Heart right ventricle (tissue), 16 donors: ENCODE measurements around the gene MIB2. TPM values are rescaled to one million over a fixed set of nuclear protein-coding genes. Genes with fewer than 3 reads are reported as not detected.
"Not testable (repeated sequence)": the region's sequence is repeated elsewhere in the genome, so short reads cannot be mapped to it uniquely, and the experiment has no call there.

Source experiments
- ATAC-seq, 8 donors: fragments of 200-7000 bp; cut with Tn5 transposase; one replicate each; pipeline ENCODE4 v1.9.1; 2020; ENCODE audit warnings: mild to moderate bottlenecking in 8 of 8, moderate library complexity in 8 of 8, moderate number of reproducible peaks in 1 of 8
- DNase-seq, 2 donors: peaks; one replicate each; pipeline ENCODE4 v3.0.0-alpha.2; 2020
- H3K27ac ChIP-seq, 10 donors: fragments of 200-600 bp; sonication (generic) in 2 of 10; one replicate each; pipeline versions ENCODE4 v1.5.0 to v1.8.0; 2020 to 2022; ENCODE audit warnings: mild to moderate bottlenecking in 3 of 10
- H3K27me3 ChIP-seq, 7 donors: fragments of 200-600 bp; one replicate each; pipeline ENCODE4 v1.8.0; 2021 to 2022; ENCODE audit warnings: mild to moderate bottlenecking in 2 of 7
- H3K36me3 ChIP-seq, 9 donors: fragments of 200-600 bp; sonication (generic) in 1 of 9; one replicate each; pipeline versions ENCODE4 v1.5.0 to v1.8.0; 2020 to 2022; ENCODE audit warnings: mild to moderate bottlenecking in 2 of 9
- H3K4me1 ChIP-seq, 9 donors: fragments of 200-600 bp; sonication (generic) in 1 of 9; one replicate each; pipeline versions ENCODE4 v1.5.0 to v1.8.0; 2020 to 2022; ENCODE audit warnings: mild to moderate bottlenecking in 4 of 9
- H3K4me3 ChIP-seq, 10 donors: fragments of 200-600 bp; sonication (generic) in 2 of 10; one replicate each; pipeline versions ENCODE4 v1.5.0 to v1.8.0; 2020 to 2022; ENCODE audit warnings: mild to moderate bottlenecking in 7 of 10, moderate library complexity in 2 of 10
- H3K9me3 ChIP-seq, 11 donors: fragments of 200-600 bp in 10 of 11; sonication (generic) in 2 of 11; one replicate each; pipeline versions ENCODE4 v1.5.0 to v1.8.0; 2013 to 2022; ENCODE audit warnings: mild to moderate bottlenecking in 2 of 11, control low read depth in 1 of 11, moderate library complexity in 1 of 11
- WGBS, 2 donors: extraction: QIAGEN DNeasy Blood & Tissue Kit; methylation state at CpG; one replicate each; pipeline ENCODE4 v1.1.7; 2013; ENCODE audit warnings: inconsistent platforms in 1 of 2; 5-methylcytosine and 5-hydroxymethylcytosine counted together
- intact Hi-C, 10 donors: fragments of 100-400 bp; cut with DNase I; formaldehyde crosslinking; loops; one replicate each; pipeline versions ENCODE4 v1.11.1 to v1.14.2; 2022
- polyA plus RNA-seq, 2 donors: library from polyadenylated mRNA; stranded (reverse); fragments of 200-250 nt; gene quantifications; one replicate each; pipeline ENCODE4 v1.2.3, GENCODE V29; 2013
- total RNA-seq, 10 donors: library from RNA; stranded (reverse); fragmentation: NEBNext Ultra II Directional in 3 of 10; extraction: Animal tissue kit (Norgen Biotek cat#: 25700) in 3 of 10; gene quantifications; one replicate each; pipeline versions ENCODE4 v1.2.1 to v1.2.4, GENCODE V29; 2021 to 2023
- TF ChIP-seq, protein P1 (sequence below), 9 donors: fragments of 200-600 bp; sonication (generic) in 2 of 9; IDR thresholded peaks; one replicate each; pipeline versions ENCODE4 v1.5.0 to v1.8.0; 2021 to 2022; ENCODE audit warnings: antibody characterized with exemption in 9 of 9, mild to moderate bottlenecking in 5 of 9, moderate library complexity in 1 of 9
- donor health status: Arrhythmogenic right ventricular cardiomyopathy.
- donor health status: ischemic (EF 13 %, LVEDD 7.1; RV severe dilation, severe dysfunction).
- donor health status: healthy with polysubstance abuse.
- donor health status: DM: no; HTN: yes; CAD: no.
- donor health status: DM: no; HTN: no; CAD: no.
- donor health status: ischemic (EF 25% LVEDD 6.9; RV normal size, moderate dysfunction).
- donor health status: ischemic (EF 25% LVEDD 5.7; RV mildly dilated, moderate dysfunction).
- donor health status: healthy.
- donor health status: DM: yes; HTN: yes; CAD: no.
- donor health status: Ischemic cardiomyopathy.
- donor health status: ischemic (EF 35%, LVEDD 5.7; RV mildly dilated, moderate dysfunction).
- donor health status: nonischemic (EF 11% LVEDD 7.7; RV severe dilation, severe dysfunction).
- donor health status: DM: yes; HTN: yes; CAD: no.
- donor health status: PGD.
- donor health status: ischemic (EF 29% LVEDD 5.4; RV normal size, mild dysfunction).
- donor health status: nonischemic (EF 23%, LVEDD 6.1; RV moderate dilation, normal function).

Gene MIB2
- total and polyA plus RNA-seq, 12 donors, result 53.6 to 248 (median 74.7) TPM

DNA sequence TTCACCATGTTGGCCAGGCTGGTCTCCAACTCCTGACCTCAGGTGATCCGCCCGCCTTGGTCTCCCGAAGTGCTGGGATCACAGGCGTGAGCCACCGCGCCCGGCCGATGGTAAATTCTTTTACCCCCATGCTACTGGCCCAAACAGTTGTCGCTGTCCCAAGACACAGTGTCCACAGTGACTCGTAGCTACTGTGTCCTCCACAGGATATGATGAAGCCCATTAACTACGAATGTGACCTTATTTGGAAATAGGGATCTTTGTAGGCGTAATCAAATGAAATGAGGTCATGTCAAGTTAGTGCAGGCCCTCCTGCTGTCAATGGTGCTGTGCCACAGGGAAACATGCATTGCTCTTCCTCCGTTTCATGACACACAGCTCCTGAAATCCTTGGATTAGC is 23.8 kb upstream of the MIB2 start:
- Histone ChIP-seq H3K4me3 (no peak overlapping the region), H3K9me3 (no peaks in the 10 kb centered on the region), H3K36me3 (no peaks in the 10 kb centered on the region), H3K27ac (no peak overlapping the region), H3K4me1 (no peaks in the 10 kb centered on the region), H3K27me3 (peaks cover 0 to 36% (median 12%) of the 10 kb centered on the region in 7 donors)
- DNase-seq (no peak), ATAC-seq (no peak)
- intact Hi-C loops, result no loop called here
- 84 to 89% methylated on average over 12 to 13 of the region's 13 CpGs for WGBS, 2 donors
- TF ChIP-seq, protein P1, sequence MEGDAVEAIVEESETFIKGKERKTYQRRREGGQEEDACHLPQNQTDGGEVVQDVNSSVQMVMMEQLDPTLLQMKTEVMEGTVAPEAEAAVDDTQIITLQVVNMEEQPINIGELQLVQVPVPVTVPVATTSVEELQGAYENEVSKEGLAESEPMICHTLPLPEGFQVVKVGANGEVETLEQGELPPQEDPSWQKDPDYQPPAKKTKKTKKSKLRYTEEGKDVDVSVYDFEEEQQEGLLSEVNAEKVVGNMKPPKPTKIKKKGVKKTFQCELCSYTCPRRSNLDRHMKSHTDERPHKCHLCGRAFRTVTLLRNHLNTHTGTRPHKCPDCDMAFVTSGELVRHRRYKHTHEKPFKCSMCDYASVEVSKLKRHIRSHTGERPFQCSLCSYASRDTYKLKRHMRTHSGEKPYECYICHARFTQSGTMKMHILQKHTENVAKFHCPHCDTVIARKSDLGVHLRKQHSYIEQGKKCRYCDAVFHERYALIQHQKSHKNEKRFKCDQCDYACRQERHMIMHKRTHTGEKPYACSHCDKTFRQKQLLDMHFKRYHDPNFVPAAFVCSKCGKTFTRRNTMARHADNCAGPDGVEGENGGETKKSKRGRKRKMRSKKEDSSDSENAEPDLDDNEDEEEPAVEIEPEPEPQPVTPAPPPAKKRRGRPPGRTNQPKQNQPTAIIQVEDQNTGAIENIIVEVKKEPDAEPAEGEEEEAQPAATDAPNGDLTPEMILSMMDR (IDR thresholded peaks at IDR 0.05), result no peak

DNA sequence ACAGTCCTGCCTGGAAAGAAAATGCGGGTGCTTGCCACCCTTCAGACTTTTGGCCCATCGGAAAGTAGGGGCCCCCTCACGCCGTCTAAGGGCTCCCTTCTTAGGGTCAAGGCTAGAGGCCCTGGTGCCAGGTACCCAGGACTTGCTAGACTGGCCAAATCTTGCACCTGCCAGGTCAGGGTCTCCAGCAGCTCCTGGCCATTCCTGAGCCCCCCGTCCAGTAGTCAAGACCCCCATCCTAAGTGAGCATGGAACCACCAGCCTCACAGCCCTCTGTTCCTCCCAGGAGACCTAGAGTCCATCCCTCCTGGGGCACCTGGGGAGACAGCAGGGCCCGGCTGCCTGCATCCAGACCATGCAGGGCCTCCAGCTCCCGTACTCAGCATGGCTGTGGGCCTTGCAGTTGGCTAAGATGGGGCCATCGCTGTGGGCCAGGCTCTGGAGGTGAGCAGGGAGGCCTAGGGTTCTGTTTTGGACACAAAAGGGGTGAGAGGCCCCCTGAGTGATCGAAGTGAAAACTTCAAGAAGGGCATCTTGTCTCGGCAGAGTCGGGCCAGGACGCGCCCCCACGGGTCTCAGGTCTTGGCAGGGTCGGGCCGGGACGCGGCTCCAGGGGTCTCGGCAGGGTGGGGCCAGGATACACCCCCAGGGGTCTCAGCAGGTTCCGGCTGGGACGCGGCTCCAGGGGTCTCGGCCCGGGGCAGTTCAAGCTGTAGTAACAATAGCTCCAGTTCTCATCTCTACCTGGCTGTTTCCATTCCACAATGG is 21.3 kb upstream of the MIB2 start:
- Histone ChIP-seq H3K36me3 (no peaks in the 10 kb centered on the region), H3K4me1 (peaks cover 0 to 18% (median 7%) of the 10 kb centered on the region in 9 donors), H3K9me3 (no peaks in the 10 kb centered on the region), H3K27me3 (peaks cover 7 to 40% (median 24%) of the 10 kb centered on the region in 7 donors), H3K27ac (no peak overlapping the region), H3K4me3 (no peak overlapping the region)
- TF ChIP-seq, protein P1 (IDR thresholded peaks at IDR 0.05), result no peak
- 79 to 84% methylated on average over 24 of the region's 24 CpGs for WGBS, 2 donors
- no peak for ATAC-seq
- DNase-seq, result no peak
- intact Hi-C loops, result no loop called here

DNA sequence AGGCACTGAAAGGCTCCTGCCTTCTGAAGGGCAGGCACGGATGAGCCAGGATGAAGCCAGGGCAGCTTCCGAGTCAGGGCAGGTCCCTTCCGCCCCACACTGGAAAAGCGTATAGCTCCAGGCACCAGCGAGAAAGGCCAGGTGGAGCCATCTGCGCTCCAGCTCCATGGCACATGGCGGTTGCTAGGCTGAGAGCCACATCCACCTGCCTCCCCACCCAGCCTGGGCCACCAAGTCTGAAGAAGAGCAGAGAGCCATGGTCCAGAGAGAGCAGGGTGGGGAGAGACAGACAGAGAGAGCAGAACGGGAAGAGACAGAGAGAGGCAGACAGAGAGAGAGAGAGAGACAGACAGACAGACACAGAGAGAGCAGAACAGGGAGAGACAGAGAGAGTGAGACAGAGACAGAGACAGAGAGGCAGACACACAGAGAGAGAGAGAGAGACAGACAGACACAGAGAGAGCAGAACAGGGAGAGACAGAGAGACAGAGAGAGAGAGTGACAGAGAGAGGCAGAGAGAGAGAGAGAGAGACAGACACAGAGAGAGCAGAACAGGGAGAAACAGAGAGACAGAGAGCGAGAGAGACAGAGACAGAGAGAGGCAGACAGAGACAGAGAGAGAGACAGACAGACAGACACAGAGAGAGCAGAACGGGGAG is 20.6 kb upstream of the MIB2 start:
- no peak for DNase-seq
- ATAC-seq, result no peak
- intact Hi-C loops, result no loop called here
- no peaks in the 10 kb centered on the region for H3K9me3 ChIP-seq
- TF ChIP-seq, protein P1 (IDR thresholded peaks at IDR 0.05), result no peak
- H3K4me3 ChIP-seq, result no peak overlapping the region
- no peak overlapping the region for H3K27ac ChIP-seq
- H3K27me3 ChIP-seq, result peaks cover 11 to 39% (median 26%) of the 10 kb centered on the region in 7 donors
- 59 to 65% methylated on average over 10 of the region's 10 CpGs for WGBS, 2 donors
- no peaks in the 10 kb centered on the region for H3K36me3 ChIP-seq
- peaks cover 0 to 22% (median 7%) of the 10 kb centered on the region in 9 donors for H3K4me1 ChIP-seq

DNA sequence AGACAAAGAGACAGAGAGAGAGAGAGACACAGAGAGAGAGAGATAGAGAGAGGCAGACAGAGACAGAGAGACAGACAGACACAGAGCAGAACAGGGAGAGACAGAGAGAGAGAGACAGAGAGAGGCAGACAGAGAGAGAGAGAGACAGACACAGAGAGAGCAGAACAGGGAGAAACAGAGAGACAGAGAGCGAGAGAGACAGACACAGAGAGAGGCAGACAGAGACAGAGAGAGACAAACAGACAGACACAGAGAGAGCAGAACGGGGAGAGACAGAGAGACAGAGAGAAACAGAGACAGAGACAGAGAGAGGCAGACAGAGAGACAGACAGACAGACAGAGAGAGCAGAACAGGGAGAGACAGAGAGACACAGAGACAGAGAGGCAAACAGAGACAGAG is 20.0 kb upstream of the MIB2 start:
- ATAC-seq, intact Hi-C loops, H3K4me3 ChIP-seq, H3K27ac ChIP-seq, DNase-seq, H3K9me3 ChIP-seq, H3K36me3 ChIP-seq: not testable (repeated sequence)
- peaks cover 13 to 39% (median 24%) of the 10 kb centered on the region in 7 donors for H3K27me3 ChIP-seq
- H3K4me1 ChIP-seq, result peaks cover 0 to 24% (median 10%) of the 10 kb centered on the region in 9 donors
- 81 to 88% methylated on average over 2 of the region's 2 CpGs for whole genome bisulfite sequencing, 2 donors
